Lower leg skin (tissue), 3 donors: Measurements from ENCODE around the gene KCNE3.

Source experiments
- CTCF ChIP-seq, 3 donors: fragments of 450-650 bp; IDR thresholded peaks; one replicate each; pipeline ENCODE4 v1.5.1; 2016; ENCODE audit warnings: antibody characterized with exemption in 3 of 3, mild to moderate bottlenecking in 3 of 3, moderate library complexity in 2 of 3
- POLR2A ChIP-seq, 2 donors: fragments of 450-650 bp; IDR thresholded peaks; one replicate each; pipeline ENCODE4 v1.6.1; 2016 to 2017; ENCODE audit warnings: antibody characterized with exemption in 2 of 2, mild to moderate bottlenecking in 1 of 2, moderate library complexity in 1 of 2

- TF ChIP-seq CTCF (IDR thresholded peaks at IDR 0.05) (no peak), POLR2A (IDR thresholded peaks at IDR 0.05) (no peak)
Observed at GRCh38 chr11:74412321-74412720, 55.0 kb downstream of the KCNE3 start.
